A549 (cell line): ENCODE measurements around the gene KHDC1.

Experiments used
- EP300 ChIP-seq, 2 experiments: fragments of >200 bp; sonication (Bioruptor Twin); formaldehyde crosslinking; IDR thresholded peaks; 2 replicates in 1 of 2; 3 replicates in 1 of 2; pipeline ENCODE4 v1.6.1; 2016 to 2017
- ESRRA ChIP-seq: fragments of 150-350 bp; IDR thresholded peaks from 2 replicates; pipeline ENCODE4 v1.6.1; 2014; ENCODE audit warnings: mild to moderate bottlenecking, low read length, borderline replicate concordance
- SREBF2 ChIP-seq: fragments of 450-650 bp; IDR thresholded peaks from 2 replicates; pipeline ENCODE4 v1.6.1; 2014; ENCODE audit warnings: mild to moderate bottlenecking, moderate library complexity
- TF ChIP-seq, protein P1 (sequence below): fragments of >200 bp; sonication (Bioruptor Twin); formaldehyde crosslinking; IDR thresholded peaks from 3 replicates; pipeline ENCODE4 v1.5.1; 2016

DNA sequence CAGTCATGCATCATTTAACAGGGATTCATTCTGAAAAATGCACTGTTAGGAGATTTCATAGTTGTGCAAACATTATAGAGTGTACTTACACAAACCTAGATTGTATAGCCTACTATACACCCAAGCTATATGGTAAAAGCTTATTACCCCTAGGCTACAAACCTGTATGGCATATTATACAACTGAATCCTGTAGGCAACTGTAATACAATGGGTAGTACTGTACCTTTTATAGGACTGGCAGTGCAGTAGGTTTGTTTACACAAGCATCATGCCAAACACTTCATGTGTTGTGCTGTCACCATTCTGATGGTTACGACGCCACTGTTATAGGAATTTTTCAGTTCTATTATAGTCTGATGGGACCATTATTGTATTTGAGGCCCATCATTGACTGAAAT is 39.3 kb upstream of the KHDC1 start:
- TF ChIP-seq, protein P1, sequence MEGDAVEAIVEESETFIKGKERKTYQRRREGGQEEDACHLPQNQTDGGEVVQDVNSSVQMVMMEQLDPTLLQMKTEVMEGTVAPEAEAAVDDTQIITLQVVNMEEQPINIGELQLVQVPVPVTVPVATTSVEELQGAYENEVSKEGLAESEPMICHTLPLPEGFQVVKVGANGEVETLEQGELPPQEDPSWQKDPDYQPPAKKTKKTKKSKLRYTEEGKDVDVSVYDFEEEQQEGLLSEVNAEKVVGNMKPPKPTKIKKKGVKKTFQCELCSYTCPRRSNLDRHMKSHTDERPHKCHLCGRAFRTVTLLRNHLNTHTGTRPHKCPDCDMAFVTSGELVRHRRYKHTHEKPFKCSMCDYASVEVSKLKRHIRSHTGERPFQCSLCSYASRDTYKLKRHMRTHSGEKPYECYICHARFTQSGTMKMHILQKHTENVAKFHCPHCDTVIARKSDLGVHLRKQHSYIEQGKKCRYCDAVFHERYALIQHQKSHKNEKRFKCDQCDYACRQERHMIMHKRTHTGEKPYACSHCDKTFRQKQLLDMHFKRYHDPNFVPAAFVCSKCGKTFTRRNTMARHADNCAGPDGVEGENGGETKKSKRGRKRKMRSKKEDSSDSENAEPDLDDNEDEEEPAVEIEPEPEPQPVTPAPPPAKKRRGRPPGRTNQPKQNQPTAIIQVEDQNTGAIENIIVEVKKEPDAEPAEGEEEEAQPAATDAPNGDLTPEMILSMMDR = no peak
- no peak for TF ChIP-seq SREBF2
- TF ChIP-seq EP300 (IDR thresholded peaks at IDR 0.05) = no peak
- no peak for TF ChIP-seq ESRRA
